DND-41 (cell line): ENCODE measurements around the gene RAB33A.

ENCODE experiments used
- ATAC-seq: fragments of 200-7000 bp; cut with Tn5 transposase; 3 replicates; pipeline ENCODE4 v1.9.1; 2021; ENCODE audit warnings: low read depth; ENCODE audit not compliant: insufficient read depth
- DNase-seq: peaks from one replicate; pipeline ENCODE4 v3.0.0-alpha.2; 2020
- H2AFZ ChIP-seq: 2 replicates; pipeline ENCODE4 v1.6.0; 2012; ENCODE audit warnings: low read depth, low read length
- H3K27ac ChIP-seq: 2 replicates; pipeline ENCODE4 v1.5.1; 2012; ENCODE audit warnings: low read length, inconsistent platforms
- H3K27me3 ChIP-seq: fragments of 200-600 bp; sonication (generic); 2 replicates; pipeline ENCODE4 v1.6.0; 2012; ENCODE audit warnings: low read length, mild to moderate bottlenecking, inconsistent platforms; ENCODE audit not compliant: insufficient read depth, poor library complexity
- H3K36me3 ChIP-seq: 2 replicates; pipeline ENCODE4 v1.5.1; 2012; ENCODE audit warnings: low read length, inconsistent platforms; ENCODE audit not compliant: insufficient read depth
- H3K4me1 ChIP-seq: 2 replicates; pipeline ENCODE4 v1.5.1; 2012; ENCODE audit warnings: mild to moderate bottlenecking, low read length; ENCODE audit not compliant: insufficient read depth
- H3K4me2 ChIP-seq: 2 replicates; pipeline ENCODE4 v1.6.0; 2012; ENCODE audit warnings: mild to moderate bottlenecking, moderate library complexity, low read length, inconsistent platforms; ENCODE audit not compliant: insufficient read depth
- H3K4me3 ChIP-seq, 2 experiments: fragments of 200-600 bp in 1 of 2; shearing (Covaris generic) in 1 of 2; 2 replicates each; pipeline ENCODE4 v1.5.1; 2012 to 2016; ENCODE audit warnings: inconsistent platforms in 2 of 2, low read length in 2 of 2, mild to moderate bottlenecking in 2 of 2, low read depth in 1 of 2, moderate library complexity in 1 of 2
- H3K79me2 ChIP-seq: 2 replicates; pipeline ENCODE4 v1.6.0; 2012; ENCODE audit warnings: low read length, inconsistent platforms; ENCODE audit not compliant: insufficient read depth
- H3K9ac ChIP-seq: 2 replicates; pipeline ENCODE4 v1.6.0; 2012; ENCODE audit warnings: low read depth, mild to moderate bottlenecking, inconsistent platforms, low read length, moderate library complexity
- H3K9me3 ChIP-seq: 2 replicates; pipeline ENCODE4 v1.5.1; 2012; ENCODE audit warnings: low read length, moderate library complexity, mild to moderate bottlenecking, inconsistent platforms; ENCODE audit not compliant: insufficient read depth, severe bottlenecking
- H4K20me1 ChIP-seq: 2 replicates; pipeline ENCODE4 v1.6.0; 2012; ENCODE audit warnings: low read length; ENCODE audit not compliant: insufficient read depth
- CTCF ChIP-seq: IDR thresholded peaks from 2 replicates; pipeline ENCODE4 v1.5.1; 2012; ENCODE audit warnings: borderline replicate concordance, low read length, moderate library complexity, mild to moderate bottlenecking; ENCODE audit not compliant: poor library complexity, severe bottlenecking; ENCODE audit errors: extremely low read depth
- EZH2 ChIP-seq: IDR thresholded peaks from 3 replicates; pipeline ENCODE4 v1.6.1; 2012; ENCODE audit warnings: borderline replicate concordance, low read depth, mild to moderate bottlenecking, moderate library complexity, low read length, inconsistent platforms; ENCODE audit not compliant: severe bottlenecking

Gene RAB33A

GRCh38 chrX:130204647-130205046 is 32.9 kb downstream of the RAB33A start:
- Histone ChIP-seq H3K27ac (no peak overlapping the region), H2AFZ (no peak overlapping the region), H3K36me3 (peaks cover 17% of the 10 kb centered on the region; the same call in 1 of the 2 replicates)

GRCh38 chrX:130211415-130212186 is 39.8 kb downstream of the RAB33A start:
- Histone ChIP-seq H2AFZ (no peak overlapping the region), H3K36me3 (peaks cover 42% of the 10 kb centered on the region; the same call in 1 of the 2 replicates), H3K27ac (no peak overlapping the region), H3K9ac (no peak overlapping the region), H3K79me2 (no peaks in the 10 kb centered on the region), H4K20me1 (no peaks in the 10 kb centered on the region), H3K9me3 (no peaks in the 10 kb centered on the region), H3K4me3 (no peak overlapping the region), H3K4me2 (no peak overlapping the region), H3K4me1 (no peaks in the 10 kb centered on the region), H3K27me3 (no peaks in the 10 kb centered on the region)
- DNase-seq (no peak), ATAC-seq (no peak)
- TF ChIP-seq EZH2, result no peak
- TF ChIP-seq CTCF, result no peak

More at GRCh38 chrX:130204647-130205046, 32.9 kb downstream of the RAB33A start:
- Histone ChIP-seq H3K4me3 (no peak overlapping the region), H3K9ac (no peak overlapping the region), H3K27me3 (no peaks in the 10 kb centered on the region), H3K4me1 (no peaks in the 10 kb centered on the region), H3K79me2 (no peaks in the 10 kb centered on the region), H3K9me3 (no peaks in the 10 kb centered on the region), H3K4me2 (no peak overlapping the region), H4K20me1 (no peaks in the 10 kb centered on the region)
- ATAC-seq (no peak), DNase-seq (no peak)
- TF ChIP-seq EZH2 (no peak), CTCF (no peak)

GRCh38 chrX:130212371-130212770 is 40.6 kb downstream of the RAB33A start:
- Histone ChIP-seq H3K79me2 (no peaks in the 10 kb centered on the region), H3K4me3 (no peak overlapping the region), H3K9me3 (no peaks in the 10 kb centered on the region), H3K9ac (no peak overlapping the region), H3K4me2 (no peak overlapping the region), H3K4me1 (no peaks in the 10 kb centered on the region), H3K27me3 (no peaks in the 10 kb centered on the region), H4K20me1 (no peaks in the 10 kb centered on the region), H3K27ac (no peak overlapping the region), H2AFZ (no peak overlapping the region), H3K36me3 (peaks cover 42% of the 10 kb centered on the region; the same call in 1 of the 2 replicates)
- ATAC-seq (no peak), DNase-seq (no peak)
- TF ChIP-seq EZH2 (no peak), CTCF (no peak)
